Colonic mucosa (tissue), 4 donors: Measurements from ENCODE around the gene SERPINB10. TPM values are rescaled to one million over a fixed set of nuclear protein-coding genes. Genes with fewer than 3 reads are reported as not detected.
A peak's percentile ranks its signal among the peaks of the same experiment; 100 is the strongest.
"Not testable (repeated sequence)": the region's sequence is repeated elsewhere in the genome, so short reads cannot be mapped to it uniquely, and the experiment has no call there.

Experiments
- DNase-seq: peaks from one replicate; pipeline ENCODE4 v3.0.0-alpha.2; 2020
- H3K27ac ChIP-seq: fragments of 200-600 bp; one replicate; pipeline ENCODE4 v1.8.0; 2021
- H3K27me3 ChIP-seq: fragments of 200-600 bp; one replicate; pipeline ENCODE4 v1.8.0; 2021
- H3K36me3 ChIP-seq: fragments of 200-600 bp; one replicate; pipeline ENCODE4 v1.8.0; 2021
- H3K4me1 ChIP-seq: fragments of 200-600 bp; one replicate; pipeline ENCODE4 v1.8.0; 2021; ENCODE audit warnings: mild to moderate bottlenecking
- H3K4me3 ChIP-seq: fragments of 200-600 bp; one replicate; pipeline ENCODE4 v1.8.0; 2021
- H3K9ac ChIP-seq, 2 donors: one replicate each; pipeline ENCODE4 v1.7.0; 2013; ENCODE audit warnings: control low read depth in 2 of 2, low read depth in 2 of 2, low read length in 2 of 2
- H3K9me3 ChIP-seq: fragments of 200-600 bp; one replicate; pipeline ENCODE4 v1.8.0; 2021
- CTCF ChIP-seq: fragments of 200-600 bp; IDR thresholded peaks from one replicate; pipeline ENCODE4 v1.8.0; 2022; ENCODE audit warnings: antibody characterized with exemption, mild to moderate bottlenecking
- intact Hi-C: fragments of 100-400 bp; cut with DNase I; formaldehyde crosslinking; loops from one replicate; pipeline ENCODE4 v1.14.1; 2022
- total RNA-seq, 2 donors: library from RNA; stranded (reverse); fragmentation: NEBNext Ultra II Directional in 1 of 2; extraction: Animal tissue kit (Norgen Biotek cat#: 25700) in 1 of 2; gene quantifications; one replicate each; pipeline ENCODE4 v1.2.1, GENCODE V29; 2021
- donor health status: healthy.
- donor health status: DM: no; HTN: no; CAD: no.
- donor health status: DM: no; HTN: no; CAD: no.

SERPINB10 gene
- total RNA-seq, 2 donors from 2014 or later: not detected

DNA sequence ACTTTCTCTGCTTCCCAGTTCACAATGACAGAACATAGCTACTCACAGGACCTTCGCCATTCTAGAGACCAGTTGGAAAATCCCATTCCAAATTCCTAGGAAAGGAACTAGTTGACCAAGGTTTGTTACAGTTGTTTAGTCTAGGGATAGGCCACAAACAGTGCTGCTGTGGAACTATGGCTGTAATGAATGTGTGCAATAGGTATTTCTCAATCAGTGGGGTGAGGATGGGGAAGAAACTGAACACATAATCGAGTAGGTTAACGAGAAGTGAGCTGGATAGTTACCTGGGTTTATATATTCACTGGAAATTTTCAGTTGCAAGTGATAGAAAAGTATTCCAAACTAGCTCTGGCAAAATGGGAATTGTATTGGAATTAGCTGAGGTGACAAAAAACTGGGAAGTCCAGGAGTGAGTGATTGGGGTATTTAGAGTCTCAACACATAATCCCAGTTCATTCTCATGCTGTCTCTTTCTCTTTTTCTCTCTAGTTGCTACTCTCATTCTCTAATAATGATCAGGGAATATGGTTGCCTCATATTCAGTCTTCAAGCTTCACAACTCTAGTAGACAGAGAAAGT lies 23.1 kb downstream of the SERPINB10 start:
- no peaks in the 10 kb centered on the region for H3K27me3 ChIP-seq
- H3K4me1 ChIP-seq: no peaks in the 10 kb centered on the region
- no peak overlapping the region for H3K27ac ChIP-seq
- DNase-seq: no peak
- H3K36me3 ChIP-seq: no peaks in the 10 kb centered on the region
- no peak overlapping the region for H3K9ac ChIP-seq
- H3K9me3 ChIP-seq: no peaks in the 10 kb centered on the region
- intact Hi-C loops: loop anchor here (10.0 kb wide), 1 partner anchor 416 kb away; no protein-coding TSS in a partner anchor
- H3K4me3 ChIP-seq: no peak overlapping the region
- TF ChIP-seq CTCF: no peak

DNA sequence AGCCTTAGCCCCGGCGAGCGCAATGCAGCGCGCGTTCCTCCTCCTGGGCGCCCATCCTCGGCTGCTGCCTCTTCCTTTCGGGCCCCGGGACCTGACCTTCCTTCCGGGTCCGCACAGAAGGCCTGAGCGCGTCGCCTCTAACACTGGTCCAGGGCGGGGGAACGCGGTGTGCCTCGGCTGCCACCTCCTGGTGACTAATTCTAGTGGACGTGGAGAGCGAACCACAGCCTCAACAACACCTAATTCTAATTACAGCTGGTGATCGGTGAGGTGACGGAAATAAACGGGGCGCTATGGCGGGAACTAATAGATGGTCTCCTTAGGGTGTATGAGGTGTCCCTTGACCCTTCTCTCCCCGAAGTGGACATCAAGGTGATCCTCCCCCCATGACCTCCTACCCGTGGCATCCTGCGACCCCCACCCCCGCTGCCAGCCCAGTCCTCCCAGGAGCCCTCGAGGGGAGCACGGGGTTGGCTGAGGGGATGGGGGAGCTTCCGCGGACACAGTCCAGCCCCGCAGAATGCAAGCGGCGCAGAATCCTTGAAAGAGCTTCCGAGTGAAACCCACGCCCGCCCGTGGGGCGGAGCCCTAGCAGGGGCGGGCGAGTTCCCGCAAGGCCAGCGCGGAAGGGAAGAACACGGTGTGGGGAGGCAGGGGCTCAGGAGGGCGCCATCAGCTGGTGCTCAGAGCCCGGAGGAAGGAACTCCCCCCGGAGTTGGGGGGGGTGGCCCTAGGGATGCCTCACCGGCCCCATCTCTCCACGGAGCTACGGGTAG lies 28.6 kb downstream of the SERPINB10 start:
- peak; percentile 65 for TF ChIP-seq CTCF
- H3K4me1 ChIP-seq: peaks cover 5% of the 10 kb centered on the region
- H3K4me3 ChIP-seq: peak overlapping the region; percentile 43
- DNase-seq: peak; percentile 78
- H3K27me3 ChIP-seq: no peaks in the 10 kb centered on the region
- H3K9ac ChIP-seq: peak overlapping the region in 1 of 2 donors; percentile 46
- no peak overlapping the region for H3K27ac ChIP-seq
- H3K9me3 ChIP-seq: no peaks in the 10 kb centered on the region
- intact Hi-C loops: loop anchor here (10.0 kb wide), 1 partner anchor 422 kb away; no protein-coding TSS in a partner anchor
- no peaks in the 10 kb centered on the region for H3K36me3 ChIP-seq

GRCh38 chr18:63936932-63937393 lies 29.2 kb downstream of the SERPINB10 start:
- Histone ChIP-seq H3K4me3 (peak overlapping the region; percentile 43), H3K9ac (no peak overlapping the region), H3K27ac (no peak overlapping the region)

GRCh38 chr18:63940008-63940407 lies 32.2 kb downstream of the SERPINB10 start:
- Histone ChIP-seq H3K9ac (no peak overlapping the region), H3K4me1 (peaks cover 5% of the 10 kb centered on the region), H3K27me3 (no peaks in the 10 kb centered on the region), H3K27ac (no peak overlapping the region), H3K9me3 (no peaks in the 10 kb centered on the region), H3K4me3 (no peak overlapping the region), H3K36me3 (no peaks in the 10 kb centered on the region)
- TF ChIP-seq CTCF: no peak
- intact Hi-C loops: no loop called here
- DNase-seq: no peak

More at GRCh38 chr18:63936932-63937393, 29.2 kb downstream of the SERPINB10 start:
- DNase-seq: no peak
- Histone ChIP-seq H3K4me1 (peaks cover 5% of the 10 kb centered on the region), H3K36me3 (no peaks in the 10 kb centered on the region), H3K9me3 (no peaks in the 10 kb centered on the region), H3K27me3 (no peaks in the 10 kb centered on the region)
- TF ChIP-seq CTCF: no peak
- intact Hi-C loops: loop anchor here (10.0 kb wide), 1 partner anchor 422 kb away; no protein-coding TSS in a partner anchor

GRCh38 chr18:63940543-63941050 lies 32.8 kb downstream of the SERPINB10 start:
- H3K27me3 ChIP-seq, H3K4me1 ChIP-seq, H3K9me3 ChIP-seq, H3K4me3 ChIP-seq, H3K36me3 ChIP-seq, DNase-seq, H3K27ac ChIP-seq, intact Hi-C loops, H3K9ac ChIP-seq: not testable (repeated sequence)
